Right atrium auricular region (tissue), 2 donors: ENCODE measurements around the gene INVS. TPM values are rescaled to one million over a fixed set of nuclear protein-coding genes. Genes with fewer than 3 reads are reported as not detected.
"Not testable (repeated sequence)": the region's sequence is repeated elsewhere in the genome, so short reads cannot be mapped to it uniquely, and the experiment has no call there.

Experiments
- DNase-seq: peaks from one replicate; pipeline ENCODE4 v3.0.0-alpha.2; 2019; ENCODE audit warnings: low spot score
- H3K27ac ChIP-seq, 2 donors: fragments of 200-600 bp; sonication (generic); 1 replicate in 1 of 2; 2 replicates in 1 of 2; pipeline ENCODE4 v1.5.1; 2016 to 2019
- H3K27me3 ChIP-seq, 2 donors: fragments of 200-600 bp; sonication (generic); one replicate each; pipeline versions ENCODE4 v1.5.1 to v1.6.0; 2017 to 2019
- H3K36me3 ChIP-seq: fragments of 200-600 bp; sonication (generic); one replicate; pipeline ENCODE4 v1.5.1; 2016
- H3K4me1 ChIP-seq, 2 donors: fragments of 200-600 bp; sonication (generic); one replicate each; pipeline versions ENCODE4 v1.5.1 to v1.6.0; 2017 to 2019
- H3K4me3 ChIP-seq, 2 donors: fragments of 200-600 bp; sonication (generic); 1 replicate in 1 of 2; 2 replicates in 1 of 2; pipeline ENCODE4 v1.5.1; 2017 to 2019; ENCODE audit warnings: mild to moderate bottlenecking in 1 of 2, moderate library complexity in 1 of 2
- H3K9me3 ChIP-seq, 2 donors: fragments of 200-600 bp; sonication (generic); one replicate each; pipeline ENCODE4 v1.5.1; 2019
- CTCF ChIP-seq, 2 donors: fragments of 200-600 bp; sonication (generic); IDR thresholded peaks; one replicate each; pipeline ENCODE4 v1.5.1; 2019; ENCODE audit warnings: antibody characterized with exemption in 2 of 2
- total RNA-seq, 2 donors: library from RNA; depleted of rRNA; stranded (reverse); fragments of >200 nt; gene quantifications; one replicate each; pipeline ENCODE4 v1.1.0, GENCODE V29; 2016

The INVS gene
- total RNA-seq, 2 donors from 2014 or later, result 7.8 to 10.1 TPM

GRCh38 chr9:100070104-100071041 lies 28.7 kb upstream of the INVS start:
- TF ChIP-seq CTCF (IDR thresholded peaks at IDR 0.05), result no peak
- H3K27me3 ChIP-seq, result no peaks in the 10 kb centered on the region
- DNase-seq, result no peak
- H3K27ac ChIP-seq, result no peak overlapping the region
- peaks cover 0 to 29% of the 10 kb centered on the region in 2 donors for H3K4me1 ChIP-seq
- no peaks in the 10 kb centered on the region for H3K9me3 ChIP-seq
- no peak overlapping the region for H3K4me3 ChIP-seq
- no peaks in the 10 kb centered on the region for H3K36me3 ChIP-seq

GRCh38 chr9:100071271-100071670 lies 27.8 kb upstream of the INVS start:
- H3K27me3 ChIP-seq, result no peaks in the 10 kb centered on the region
- no peaks in the 10 kb centered on the region for H3K36me3 ChIP-seq
- DNase-seq, result no peak
- H3K4me1 ChIP-seq, result peaks cover 0 to 20% of the 10 kb centered on the region in 2 donors
- H3K4me3 ChIP-seq, result no peak overlapping the region
- no peaks in the 10 kb centered on the region for H3K9me3 ChIP-seq
- no peak overlapping the region for H3K27ac ChIP-seq
- TF ChIP-seq CTCF (IDR thresholded peaks at IDR 0.05), result no peak

GRCh38 chr9:100072805-100073204 lies 26.2 kb upstream of the INVS start:
- no peak for DNase-seq
- H3K27ac ChIP-seq, result no peak overlapping the region
- no peaks in the 10 kb centered on the region for H3K27me3 ChIP-seq
- H3K9me3 ChIP-seq, result no peaks in the 10 kb centered on the region
- no peak overlapping the region for H3K4me3 ChIP-seq
- H3K36me3 ChIP-seq, result no peaks in the 10 kb centered on the region
- peaks cover 0 to 12% of the 10 kb centered on the region in 2 donors for H3K4me1 ChIP-seq
- no peak for TF ChIP-seq CTCF (IDR thresholded peaks at IDR 0.05)

- H3K9me3 ChIP-seq, result no peaks in the 10 kb centered on the region
- H3K36me3 ChIP-seq, result no peaks in the 10 kb centered on the region
- no peak overlapping the region for H3K4me3 ChIP-seq
- no peak for TF ChIP-seq CTCF (IDR thresholded peaks at IDR 0.05)
- H3K27ac ChIP-seq, result no peak overlapping the region
- no peak for DNase-seq
- no peaks in the 10 kb centered on the region for H3K27me3 ChIP-seq
- peaks cover 0 to 12% of the 10 kb centered on the region in 2 donors for H3K4me1 ChIP-seq
These were observed 24.9 kb upstream of the INVS start for GRCh38 chr9:100074093-100074492.

- no peak overlapping the region for H3K4me3 ChIP-seq
- no peak for DNase-seq
- no peaks in the 10 kb centered on the region for H3K9me3 ChIP-seq
- TF ChIP-seq CTCF (IDR thresholded peaks at IDR 0.05), result no peak
- no peaks in the 10 kb centered on the region for H3K27me3 ChIP-seq
- H3K27ac ChIP-seq, result no peak overlapping the region
- H3K36me3 ChIP-seq, result no peaks in the 10 kb centered on the region
- peaks cover 0 to 12% of the 10 kb centered on the region in 2 donors for H3K4me1 ChIP-seq
These were observed 24.1 kb upstream of the INVS start for GRCh38 chr9:100074989-100075388.

- not testable (repeated sequence) for H3K27ac ChIP-seq, H3K36me3 ChIP-seq, DNase-seq, H3K9me3 ChIP-seq, H3K27me3 ChIP-seq, H3K4me3 ChIP-seq
- peaks cover 0 to 12% of the 10 kb centered on the region in 2 donors for H3K4me1 ChIP-seq
These were observed 22.8 kb upstream of the INVS start for GRCh38 chr9:100076256-100076655.
